OCI-M1 (cell line): Measurements from ENCODE around the gene CCL11.
"Not testable (repeated sequence)": the region's sequence is repeated elsewhere in the genome, so short reads cannot be mapped to it uniquely, and the experiment has no call there.

Experiments
- DNase-seq: peaks from one replicate; lab custom pipeline; 2025; lab: John Stamatoyannopoulos, UW

Gene CCL11

DNA sequence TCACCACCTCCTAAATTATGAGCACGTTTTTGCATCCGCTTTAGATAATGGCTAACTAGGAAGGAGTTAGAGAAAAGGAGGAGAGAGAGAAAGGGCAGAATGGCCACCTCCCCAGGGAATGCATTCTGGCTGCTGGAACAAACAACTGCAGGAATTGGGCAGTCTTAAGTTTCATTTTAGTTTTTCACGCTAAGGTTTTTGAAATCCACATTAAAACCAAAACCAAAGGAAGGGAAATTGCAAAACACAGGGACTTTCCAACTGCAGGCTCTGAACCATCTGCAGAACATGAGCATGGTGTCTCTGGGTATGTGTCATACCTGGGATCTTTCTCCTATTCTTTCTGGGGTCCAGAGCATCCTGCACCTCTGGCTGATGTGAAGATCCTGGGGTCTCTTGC lies 21.6 kb downstream of the CCL11 start:
- DNase-seq, result no peak

GRCh38 chr17:34308371-34308770 lies 22.8 kb downstream of the CCL11 start:
- no peak for DNase-seq

- DNase-seq, result no peak
Observed at GRCh38 chr17:34311291-34311690, 25.7 kb downstream of the CCL11 start.

- no peak for DNase-seq
Observed at GRCh38 chr17:34312080-34312479, 26.5 kb downstream of the CCL11 start.

DNA sequence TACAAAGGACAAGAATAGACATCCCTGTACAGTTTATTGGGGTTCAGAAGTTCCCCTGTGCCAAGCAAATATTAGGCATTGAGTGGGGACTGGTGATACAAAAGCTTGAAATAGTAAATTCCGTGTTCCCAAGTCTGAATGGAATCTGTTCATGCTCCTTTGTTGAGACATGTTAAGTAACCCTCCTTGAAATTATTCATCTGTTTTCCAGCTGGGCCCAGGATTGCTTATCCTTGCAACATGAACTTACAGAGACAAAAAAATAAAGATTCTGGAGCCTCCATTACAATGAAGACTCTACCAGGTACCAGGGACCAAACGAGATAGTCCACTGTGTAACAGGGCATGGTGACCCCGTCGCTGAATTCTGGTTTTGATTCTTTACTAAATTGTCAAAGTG lies 27.6 kb downstream of the CCL11 start:
- no peak for DNase-seq

DNA sequence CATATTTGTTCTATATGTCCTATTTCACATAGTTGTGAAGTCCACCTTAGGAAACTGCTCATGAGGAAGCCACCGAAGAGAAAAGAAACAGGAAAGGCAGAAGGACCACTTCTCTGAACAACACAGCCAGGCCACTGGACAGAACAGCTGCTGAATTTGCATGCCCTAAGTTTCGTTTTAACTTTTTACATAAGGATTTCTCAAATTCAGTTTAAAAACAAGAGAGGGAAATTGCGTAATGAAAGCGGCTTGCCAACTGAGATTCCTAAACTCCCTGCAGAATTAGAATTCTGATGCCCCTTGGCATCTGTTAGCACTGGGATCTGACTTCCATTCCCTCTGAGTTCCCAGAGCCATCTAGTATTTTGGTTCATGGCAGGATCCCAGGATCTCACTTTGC lies 28.7 kb downstream of the CCL11 start:
- DNase-seq, result no peak

DNA sequence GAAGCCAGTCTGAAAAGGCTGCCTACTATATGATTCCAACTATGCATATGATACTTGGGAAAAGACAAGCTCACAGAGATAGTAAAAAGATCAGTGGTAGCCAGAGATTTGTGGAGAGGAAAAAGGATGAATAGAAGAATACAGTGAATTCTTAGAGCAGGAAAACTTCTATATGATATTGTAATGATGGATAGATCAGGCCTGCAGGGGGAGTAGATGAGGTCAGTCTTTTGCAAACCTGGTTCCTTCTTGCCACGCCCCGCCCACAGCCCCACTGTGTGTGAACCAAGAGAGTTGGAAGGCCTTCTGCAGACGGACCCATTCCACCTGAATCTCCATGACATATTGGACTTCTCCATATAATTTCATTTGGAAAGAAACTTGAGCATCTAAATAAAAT lies 32.9 kb downstream of the CCL11 start:
- DNase-seq, result peak; percentile 44

DNA sequence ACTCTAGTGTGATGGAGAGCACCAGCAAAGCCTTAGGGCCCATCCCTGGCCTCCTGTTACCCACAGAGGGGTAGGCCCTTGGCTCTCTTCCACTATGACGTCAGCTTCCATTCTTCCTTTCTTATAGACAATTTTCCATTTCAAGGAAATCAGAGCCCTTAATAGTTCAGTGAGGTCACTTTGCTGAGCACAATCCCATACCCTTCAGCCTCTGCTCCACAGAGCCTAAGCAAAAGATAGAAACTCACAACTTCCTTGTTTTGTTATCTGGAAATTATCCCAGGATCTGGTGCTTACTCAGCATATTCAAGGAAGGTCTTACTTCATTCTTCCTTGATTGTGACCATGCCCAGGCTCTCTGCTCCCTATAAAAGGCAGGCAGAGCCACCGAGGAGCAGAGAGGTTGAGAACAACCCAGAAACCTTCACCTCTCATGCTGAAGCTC lies 33.5 kb downstream of the CCL11 start, which contains the start of gene CCL8:
Gene CCL8 (plus strand): TSS at position 397 of the 445 bp plus-strand sequence. CDS start 67 bp downstream, outside the sequence.
- peak; percentile 25 for DNase-seq

- no peak for DNase-seq
Observed at GRCh38 chr17:34321964-34322363, 36.4 kb downstream of the CCL11 start.

- DNase-seq, result not testable (repeated sequence)
Observed at GRCh38 chr17:34327580-34327979, 42.0 kb downstream of the CCL11 start.

DNA sequence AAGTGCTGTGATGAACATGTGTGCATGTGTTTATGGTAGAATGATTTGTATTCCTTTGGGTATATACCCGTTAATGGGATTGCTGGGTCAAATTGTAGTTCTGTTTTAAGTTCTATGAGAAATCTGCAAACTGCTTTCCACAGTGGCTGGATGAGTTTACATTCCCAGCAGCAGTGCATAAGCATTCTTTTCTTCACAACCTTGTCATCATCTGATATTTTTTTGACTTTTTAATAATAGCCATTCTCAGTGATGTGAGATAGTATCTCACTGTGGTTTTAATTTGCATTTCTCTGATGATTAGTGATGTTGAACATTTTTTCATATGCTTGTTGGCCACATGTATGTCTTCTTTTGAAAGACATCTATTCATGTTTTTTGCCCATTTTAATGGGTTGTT lies 52.2 kb downstream of the CCL11 start:
- no peak for DNase-seq
